Stimulated activated naive CD8-positive, alpha-beta T cell treated with anti-CD3 and anti-CD28 coated beads, Interleukin-15, amount 100 ng/mL, for 72 hours (primary cell): ENCODE measurements around the gene NPFFR1.
A peak's percentile ranks its signal among the peaks of the same experiment; 100 is the strongest.

Experiments
- ATAC-seq: fragments of 150-1000 bp; cut with Tn5 transposase; 2 replicates; pipeline ENCODE4 v1.10.0; 2021; ENCODE audit warnings: mild to moderate bottlenecking, moderate library complexity
- DNase-seq, 2 donors: peaks; one replicate each; pipeline ENCODE4 v3.0.0; 2021 to 2022
- H3K27ac Mint-ChIP-seq, 2 donors: one replicate each; pipeline ENCODE4 v1.8.0; 2022; ENCODE audit warnings: mild to moderate bottlenecking in 2 of 2, mixed read lengths in 2 of 2, moderate library complexity in 2 of 2
- H3K27me3 Mint-ChIP-seq: one replicate; pipeline ENCODE4 v1.8.0; 2022; ENCODE audit warnings: mixed read lengths
- H3K4me1 Mint-ChIP-seq: one replicate; pipeline ENCODE4 v1.8.0; 2022; ENCODE audit warnings: mild to moderate bottlenecking, mixed read lengths
- H3K4me3 Mint-ChIP-seq, 2 donors: one replicate each; pipeline ENCODE4 v1.8.0; 2022; ENCODE audit warnings: mild to moderate bottlenecking in 2 of 2, mixed read lengths in 2 of 2, moderate library complexity in 1 of 2
- H3K9me3 Mint-ChIP-seq, 2 donors: one replicate each; pipeline ENCODE4 v1.8.0; 2022; ENCODE audit warnings: mixed read lengths in 2 of 2

Gene NPFFR1

GRCh38 chr10:70280099-70280498 is 3.7 kb downstream of the NPFFR1 start:
- H3K9me3 Mint-ChIP-seq: no peaks in the 10 kb centered on the region
- DNase-seq: no peak
- peaks cover 46% of the 10 kb centered on the region for H3K27me3 Mint-ChIP-seq
- no peak overlapping the region for H3K4me3 Mint-ChIP-seq
- H3K27ac Mint-ChIP-seq: no peak overlapping the region
- H3K4me1 Mint-ChIP-seq: peaks cover 4% of the 10 kb centered on the region
- ATAC-seq: no peak

- ATAC-seq (no peak), DNase-seq (no peak)
- Mint-ChIP-seq H3K27me3 (peaks cover 20% of the 10 kb centered on the region), H3K4me1 (peaks cover 14% of the 10 kb centered on the region), H3K9me3 (no peaks in the 10 kb centered on the region), H3K27ac (no peak overlapping the region), H3K4me3 (no peak overlapping the region)
These were observed 6.3 kb downstream of the NPFFR1 start for GRCh38 chr10:70277396-70278030.

GRCh38 chr10:70274643-70275042 is 9.2 kb downstream of the NPFFR1 start:
- Mint-ChIP-seq H3K27me3 (no peaks in the 10 kb centered on the region), H3K9me3 (no peaks in the 10 kb centered on the region), H3K4me3 (no peak overlapping the region), H3K4me1 (peaks cover 29% of the 10 kb centered on the region), H3K27ac (no peak overlapping the region)
- no peak for ATAC-seq
- no peak for DNase-seq

GRCh38 chr10:70272925-70273316 is 10.9 kb downstream of the NPFFR1 start:
- DNase-seq (peak; percentile 28), ATAC-seq (peak; percentile 93)
- H3K4me3 Mint-ChIP-seq: peak overlapping the region; percentile 32 to 41
- peak overlapping the region in 1 of 2 donors; percentile 42 for H3K27ac Mint-ChIP-seq
- H3K4me1 Mint-ChIP-seq: peaks cover 29% of the 10 kb centered on the region
- no peaks in the 10 kb centered on the region for H3K9me3 Mint-ChIP-seq
- H3K27me3 Mint-ChIP-seq: no peaks in the 10 kb centered on the region

GRCh38 chr10:70271996-70272924 is 11.5 kb downstream of the NPFFR1 start:
- Mint-ChIP-seq H3K4me3 (peak overlapping the region; percentile 32 to 41), H3K9me3 (no peaks in the 10 kb centered on the region), H3K27ac (peak overlapping the region; percentile 83 to 89), H3K4me1 (peaks cover 34% of the 10 kb centered on the region), H3K27me3 (no peaks in the 10 kb centered on the region)
- ATAC-seq (peak; percentile 43), DNase-seq (no peak)

- peaks cover 41% of the 10 kb centered on the region for H3K4me1 Mint-ChIP-seq
- no peaks in the 10 kb centered on the region for H3K9me3 Mint-ChIP-seq
- ATAC-seq: peak; percentile 35
- no peak overlapping the region for H3K4me3 Mint-ChIP-seq
- DNase-seq: no peak
- no peaks in the 10 kb centered on the region for H3K27me3 Mint-ChIP-seq
- H3K27ac Mint-ChIP-seq: no peak overlapping the region
These were observed 12.9 kb downstream of the NPFFR1 start for GRCh38 chr10:70270952-70271351.

- Mint-ChIP-seq H3K27ac (no peak overlapping the region), H3K27me3 (no peaks in the 10 kb centered on the region), H3K4me1 (peaks cover 41% of the 10 kb centered on the region), H3K4me3 (no peak overlapping the region), H3K9me3 (no peaks in the 10 kb centered on the region)
- DNase-seq (no peak), ATAC-seq (no peak)
These were observed 14.1 kb downstream of the NPFFR1 start for GRCh38 chr10:70269741-70270140.

- no peak overlapping the region for H3K27ac Mint-ChIP-seq
- H3K27me3 Mint-ChIP-seq: no peaks in the 10 kb centered on the region
- DNase-seq (no peak), ATAC-seq (no peak)
- no peaks in the 10 kb centered on the region for H3K9me3 Mint-ChIP-seq
- peaks cover 36% of the 10 kb centered on the region for H3K4me1 Mint-ChIP-seq
- H3K4me3 Mint-ChIP-seq: no peak overlapping the region
These were observed 15.4 kb downstream of the NPFFR1 start for GRCh38 chr10:70268376-70268775.

- no peak for ATAC-seq
- H3K27ac Mint-ChIP-seq: peak overlapping the region in 1 of 2 donors; percentile 10
- no peak overlapping the region for H3K4me3 Mint-ChIP-seq
- no peak for DNase-seq
- peaks cover 26% of the 10 kb centered on the region for H3K4me1 Mint-ChIP-seq
- H3K9me3 Mint-ChIP-seq: no peaks in the 10 kb centered on the region
- no peaks in the 10 kb centered on the region for H3K27me3 Mint-ChIP-seq
These were observed 16.5 kb downstream of the NPFFR1 start for GRCh38 chr10:70267161-70267933.

- no peak for ATAC-seq
- DNase-seq: no peak
- Mint-ChIP-seq H3K27me3 (no peaks in the 10 kb centered on the region), H3K27ac (no peak overlapping the region), H3K9me3 (peaks cover 4 to 5% of the 10 kb centered on the region in 2 donors), H3K4me1 (peaks cover 20% of the 10 kb centered on the region), H3K4me3 (no peak overlapping the region)
These were observed 17.1 kb downstream of the NPFFR1 start for GRCh38 chr10:70266701-70267100.

GRCh38 chr10:70266056-70266455 is 17.7 kb downstream of the NPFFR1 start:
- ATAC-seq (no peak), DNase-seq (no peak)
- H3K27me3 Mint-ChIP-seq: no peaks in the 10 kb centered on the region
- H3K4me3 Mint-ChIP-seq: no peak overlapping the region
- peaks cover 14% of the 10 kb centered on the region for H3K4me1 Mint-ChIP-seq
- peaks cover 10 to 12% of the 10 kb centered on the region in 2 donors for H3K9me3 Mint-ChIP-seq
- H3K27ac Mint-ChIP-seq: no peak overlapping the region

- H3K27me3 Mint-ChIP-seq: no peaks in the 10 kb centered on the region
- peaks cover 11 to 15% of the 10 kb centered on the region in 2 donors for H3K9me3 Mint-ChIP-seq
- ATAC-seq (peak; percentile 63), DNase-seq (no peak)
- H3K4me1 Mint-ChIP-seq: peaks cover 12% of the 10 kb centered on the region
- no peak overlapping the region for H3K27ac Mint-ChIP-seq
- no peak overlapping the region for H3K4me3 Mint-ChIP-seq
These were observed 18.6 kb downstream of the NPFFR1 start for GRCh38 chr10:70265032-70265689.

- Mint-ChIP-seq H3K4me3 (no peak overlapping the region), H3K27ac (no peak overlapping the region), H3K4me1 (peaks cover 3% of the 10 kb centered on the region), H3K27me3 (peaks cover 35% of the 10 kb centered on the region), H3K9me3 (peaks cover 11 to 15% of the 10 kb centered on the region in 2 donors)
- ATAC-seq (no peak), DNase-seq (no peak)
These were observed 23.1 kb downstream of the NPFFR1 start for GRCh38 chr10:70260734-70261133.

GRCh38 chr10:70260259-70260658 is 23.5 kb downstream of the NPFFR1 start:
- peaks cover 39% of the 10 kb centered on the region for H3K27me3 Mint-ChIP-seq
- H3K4me3 Mint-ChIP-seq: no peak overlapping the region
- DNase-seq (no peak), ATAC-seq (no peak)
- peaks cover 8% of the 10 kb centered on the region for H3K4me1 Mint-ChIP-seq
- H3K9me3 Mint-ChIP-seq: peaks cover 11 to 15% of the 10 kb centered on the region in 2 donors
- H3K27ac Mint-ChIP-seq: no peak overlapping the region

- peaks cover 10% of the 10 kb centered on the region for H3K4me1 Mint-ChIP-seq
- DNase-seq (no peak), ATAC-seq (no peak)
- H3K27me3 Mint-ChIP-seq: peaks cover 57% of the 10 kb centered on the region
- H3K4me3 Mint-ChIP-seq: no peak overlapping the region
- H3K27ac Mint-ChIP-seq: no peak overlapping the region
- H3K9me3 Mint-ChIP-seq: peaks cover 11 to 15% of the 10 kb centered on the region in 2 donors
These were observed 25.6 kb downstream of the NPFFR1 start for GRCh38 chr10:70258216-70258615.
